ENCODE data around the gene TBC1D3B.
A peak's percentile ranks its signal among the peaks of the same experiment; 100 is the strongest.
"Not testable (repeated sequence)": the region's sequence is repeated elsewhere in the genome, so short reads cannot be mapped to it uniquely, and the experiment has no call there.

The TBC1D3B gene

GRCh38 chr17:36127911-36128310, 48.5 kb downstream of the TBC1D3B start:
- peak in 1 of 2 donors; percentile 24 for DNase-seq

- DNase-seq = no peak
These were observed 49.1 kb downstream of the TBC1D3B start for GRCh38 chr17:36127199-36127893.

DNA sequence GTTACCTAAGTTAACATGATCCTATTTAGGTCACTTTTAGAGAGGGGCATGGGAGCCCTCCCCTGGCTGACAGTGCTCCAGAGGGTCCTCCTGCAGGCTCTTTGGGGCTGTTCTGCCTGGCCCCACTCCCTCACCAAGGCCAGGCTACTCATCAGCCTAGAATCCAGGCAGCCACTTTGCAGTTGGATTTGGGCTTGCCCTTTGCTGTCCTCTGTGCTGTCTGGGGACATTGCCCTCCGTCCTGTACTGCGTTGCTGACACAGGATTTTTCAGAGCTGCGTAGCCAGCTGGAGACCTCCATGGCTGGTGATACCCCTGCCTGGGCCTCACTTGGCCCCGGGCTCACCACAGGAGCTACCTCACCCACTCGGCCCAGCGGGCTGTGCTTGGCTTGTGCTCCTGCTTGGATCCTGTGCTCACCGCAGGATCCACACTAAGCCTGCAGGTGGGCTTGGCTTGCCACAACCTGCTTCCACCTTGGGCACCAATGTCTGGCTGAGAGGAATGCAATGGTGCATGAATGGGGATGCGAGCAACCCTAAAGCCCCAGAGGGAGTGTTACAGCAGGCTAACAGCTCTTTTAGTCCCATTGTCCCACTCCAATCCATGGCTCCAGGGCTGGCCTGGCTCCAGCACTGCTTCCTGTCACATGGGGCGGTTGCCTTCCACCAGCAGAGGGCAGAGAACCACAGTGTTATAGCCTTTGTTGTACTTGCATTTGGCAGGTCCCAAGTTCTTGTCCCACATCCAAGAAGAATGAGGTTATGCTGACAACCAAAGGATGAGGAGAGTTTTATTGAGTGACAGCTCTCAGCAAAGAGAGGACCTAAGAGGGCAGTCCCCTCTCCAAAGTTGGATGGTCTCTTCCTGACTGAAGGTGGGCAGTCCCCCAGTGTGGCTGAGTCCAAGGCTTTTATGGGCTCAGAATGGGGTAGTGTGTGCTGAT, 51.3 kb downstream of the TBC1D3B start:
- DNase-seq = no peak

- DNase-seq = no peak
These were observed 53.0 kb downstream of the TBC1D3B start for GRCh38 chr17:36123431-36123830.

DNA sequence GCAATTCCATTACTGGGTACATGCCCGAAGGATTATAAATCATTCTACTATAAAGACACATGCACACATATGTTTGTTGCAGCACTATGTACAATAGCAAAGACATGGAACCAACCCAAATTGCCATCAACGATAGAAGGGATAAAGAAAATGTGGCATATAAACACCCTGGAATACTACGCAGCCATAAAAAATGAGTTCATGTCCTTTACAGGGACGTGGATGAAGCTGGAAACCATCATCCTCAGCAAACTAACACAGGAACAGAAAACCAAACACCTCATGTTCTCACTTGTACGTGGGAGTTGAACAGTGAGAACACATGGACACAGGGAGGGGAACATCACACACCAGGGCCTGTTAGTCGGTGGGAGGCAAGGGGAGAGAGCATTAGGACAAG, 55.3 kb downstream of the TBC1D3B start:
- DNase-seq = not testable (repeated sequence)

- DNase-seq = no peak
These were observed 56.2 kb downstream of the TBC1D3B start for GRCh38 chr17:36120221-36120620.

GRCh38 chr17:36118477-36119353, 57.7 kb downstream of the TBC1D3B start:
- no peak for DNase-seq

DNA sequence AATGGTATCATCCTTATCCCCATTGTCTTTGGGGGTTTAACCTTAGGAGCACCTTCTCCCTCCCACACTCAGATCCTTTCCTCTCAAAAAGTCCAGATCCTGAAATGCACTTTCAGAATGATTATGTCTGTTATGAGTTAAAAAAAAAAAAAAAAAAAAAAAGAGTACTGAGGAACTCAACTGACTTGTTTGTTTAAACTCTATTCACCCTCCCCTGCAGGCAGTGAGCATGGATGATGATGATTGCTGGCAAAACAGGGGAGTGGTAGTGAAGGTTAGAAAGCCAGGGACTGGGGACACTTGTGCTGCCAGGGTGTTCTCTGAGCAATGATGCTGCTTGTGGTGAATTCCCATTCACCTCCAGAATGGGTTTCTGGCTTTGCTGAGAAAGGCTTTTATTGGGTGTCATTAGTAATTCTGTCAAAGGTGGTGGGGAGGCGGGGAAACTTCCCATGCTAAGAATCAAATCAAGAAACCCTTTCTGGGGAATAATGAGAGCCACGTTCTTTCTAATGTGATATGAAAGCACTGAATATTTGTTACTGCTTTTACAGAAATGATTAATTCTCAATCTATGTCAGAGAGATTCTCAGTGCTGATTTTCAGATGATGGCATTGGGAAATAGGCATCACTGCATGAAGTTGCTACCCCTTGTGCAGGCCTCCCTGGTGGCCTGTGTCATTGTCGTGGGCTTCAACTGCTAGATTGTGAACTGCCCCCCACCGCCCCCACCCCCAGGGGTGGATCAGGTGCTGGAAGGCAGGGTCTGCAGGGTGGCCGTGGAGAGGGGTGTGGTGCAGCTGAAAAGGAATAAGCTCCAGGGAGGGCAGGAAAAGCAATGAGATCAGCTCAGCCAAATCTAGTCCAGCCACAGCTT, 58.7 kb downstream of the TBC1D3B start:
- no peak for DNase-seq
